Measurements from ENCODE around the gene IFIT1. TPM values are rescaled to one million over a fixed set of nuclear protein-coding genes. Genes with fewer than 3 reads are reported as not detected.
"Not testable (repeated sequence)": the region's sequence is repeated elsewhere in the genome, so short reads cannot be mapped to it uniquely, and the experiment has no call there.

The IFIT1 gene
- total RNA-seq, 1 donor from 2014 or later, result 13.2 TPM

DNA sequence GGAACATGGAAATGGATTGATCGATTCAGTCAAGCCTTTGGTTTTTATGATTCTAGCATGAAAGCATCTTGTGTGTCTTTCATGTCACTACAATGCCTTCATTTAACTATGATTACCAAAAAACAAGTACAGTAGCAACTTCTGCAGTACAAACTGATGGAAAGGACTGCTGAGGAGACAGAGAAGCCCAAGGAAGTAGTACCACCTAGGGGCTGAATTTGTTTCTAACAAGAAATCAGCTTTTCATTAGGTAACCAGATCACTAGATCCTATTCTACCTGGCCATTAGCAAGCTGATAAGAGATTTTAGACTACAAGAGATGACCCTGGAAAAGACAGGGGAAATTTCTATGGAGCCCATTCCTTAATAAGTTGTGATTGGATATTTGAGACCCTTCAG lies 3.2 kb upstream of the IFIT1 start:
- no peaks in the 10 kb centered on the region for H3F3A ChIP-seq (ENCODE audit: low read depth)
- no peak overlapping the region for H3K27ac ChIP-seq
- DNase-seq (ENCODE audit: low spot score), result peak; percentile 11
- no peaks in the 10 kb centered on the region for H3K36me3 ChIP-seq
- Mint-ChIP-seq H3K9me3 (no peaks in the 10 kb centered on the region), H3K4me1 (peaks cover 12% of the 10 kb centered on the region), H3K27me3 (ENCODE audit: insufficient read depth, low read depth) (no peaks in the 10 kb centered on the region), H3K36me3 (no peaks in the 10 kb centered on the region), H3K4me3 (no peak overlapping the region), H3K27ac (no peak overlapping the region)
- no peaks in the 10 kb centered on the region for H3K9me3 ChIP-seq (ENCODE audit: low read depth)
- H3K4me2 ChIP-seq, result no peak overlapping the region
- H3K4me1 ChIP-seq, result peaks cover 10% of the 10 kb centered on the region
- no peak overlapping the region for H3K4me3 ChIP-seq
- H3K27me3 ChIP-seq, result no peaks in the 10 kb centered on the region
- TF ChIP-seq EZH2 (IDR thresholded peaks at IDR 0.05), result no peak
- TF ChIP-seq, protein P1, sequence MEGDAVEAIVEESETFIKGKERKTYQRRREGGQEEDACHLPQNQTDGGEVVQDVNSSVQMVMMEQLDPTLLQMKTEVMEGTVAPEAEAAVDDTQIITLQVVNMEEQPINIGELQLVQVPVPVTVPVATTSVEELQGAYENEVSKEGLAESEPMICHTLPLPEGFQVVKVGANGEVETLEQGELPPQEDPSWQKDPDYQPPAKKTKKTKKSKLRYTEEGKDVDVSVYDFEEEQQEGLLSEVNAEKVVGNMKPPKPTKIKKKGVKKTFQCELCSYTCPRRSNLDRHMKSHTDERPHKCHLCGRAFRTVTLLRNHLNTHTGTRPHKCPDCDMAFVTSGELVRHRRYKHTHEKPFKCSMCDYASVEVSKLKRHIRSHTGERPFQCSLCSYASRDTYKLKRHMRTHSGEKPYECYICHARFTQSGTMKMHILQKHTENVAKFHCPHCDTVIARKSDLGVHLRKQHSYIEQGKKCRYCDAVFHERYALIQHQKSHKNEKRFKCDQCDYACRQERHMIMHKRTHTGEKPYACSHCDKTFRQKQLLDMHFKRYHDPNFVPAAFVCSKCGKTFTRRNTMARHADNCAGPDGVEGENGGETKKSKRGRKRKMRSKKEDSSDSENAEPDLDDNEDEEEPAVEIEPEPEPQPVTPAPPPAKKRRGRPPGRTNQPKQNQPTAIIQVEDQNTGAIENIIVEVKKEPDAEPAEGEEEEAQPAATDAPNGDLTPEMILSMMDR (IDR thresholded peaks at IDR 0.05), result peak; percentile 39
- no peaks in the 10 kb centered on the region for H3K79me2 ChIP-seq (ENCODE audit: low read depth)
- no peak overlapping the region for H3K9ac ChIP-seq
- no peak overlapping the region for H2AFZ ChIP-seq (replicated peaks)
- H4K20me1 ChIP-seq (ENCODE audit: low read depth), result no peaks in the 10 kb centered on the region

DNA sequence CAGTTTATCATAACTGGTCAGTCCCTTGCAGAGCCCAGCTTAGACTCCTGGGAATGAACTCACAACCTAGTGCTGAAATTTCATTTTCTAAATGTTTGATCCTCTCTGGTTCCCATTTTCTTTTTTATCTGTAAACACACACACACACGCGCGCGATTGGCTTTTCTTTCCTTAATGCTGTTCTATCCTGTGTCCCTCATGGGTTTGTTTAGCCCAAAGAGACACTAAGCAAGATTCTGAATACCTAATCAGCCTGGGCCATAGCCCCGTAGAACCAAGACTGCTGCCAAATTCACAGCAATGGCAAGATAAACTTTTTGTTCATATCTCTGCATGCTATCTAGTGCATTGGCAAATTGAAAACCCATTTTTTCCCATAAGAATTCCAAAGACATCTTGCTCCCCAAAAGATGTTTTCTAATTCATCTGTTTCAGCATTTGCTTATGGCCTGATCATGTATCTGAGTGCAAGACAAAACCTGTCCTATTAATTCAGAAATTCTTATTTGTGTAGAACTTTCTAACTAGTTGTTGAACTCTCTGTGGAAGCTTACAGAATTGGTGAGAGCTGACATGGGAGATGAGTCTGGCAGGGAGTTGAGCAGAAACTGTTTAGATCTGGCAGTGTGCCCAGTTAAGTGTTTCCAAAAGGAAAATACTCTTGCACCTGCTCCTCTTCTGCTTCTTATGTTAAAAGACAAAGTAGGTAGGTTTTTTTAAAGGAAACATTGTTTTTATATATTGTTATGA lies 1.8 kb upstream of the IFIT1 start:
- H3K27ac ChIP-seq, result no peak overlapping the region
- H3K4me2 ChIP-seq, result no peak overlapping the region
- H3K9ac ChIP-seq, result no peak overlapping the region
- no peak overlapping the region for H3K27ac Mint-ChIP-seq
- no peaks in the 10 kb centered on the region for H3K27me3 ChIP-seq
- H3K9me3 Mint-ChIP-seq, result no peaks in the 10 kb centered on the region
- no peaks in the 10 kb centered on the region for H3K9me3 ChIP-seq (ENCODE audit: low read depth)
- peaks cover 10% of the 10 kb centered on the region for H3K4me1 ChIP-seq
- no peak overlapping the region for H2AFZ ChIP-seq (replicated peaks)
- H3F3A ChIP-seq (ENCODE audit: low read depth), result no peaks in the 10 kb centered on the region
- no peaks in the 10 kb centered on the region for H3K27me3 Mint-ChIP-seq (ENCODE audit: insufficient read depth, low read depth)
- H3K36me3 ChIP-seq, result no peaks in the 10 kb centered on the region
- peaks cover 12% of the 10 kb centered on the region for H3K4me1 Mint-ChIP-seq
- no peaks in the 10 kb centered on the region for H3K79me2 ChIP-seq (ENCODE audit: low read depth)
- no peak for DNase-seq (ENCODE audit: low spot score)
- TF ChIP-seq, protein P1 (IDR thresholded peaks at IDR 0.05), result no peak
- TF ChIP-seq EZH2 (IDR thresholded peaks at IDR 0.05) (no peak), EZH2phosphoT487 (IDR thresholded peaks at IDR 0.05) (no peak)
- H3K36me3 Mint-ChIP-seq, result no peaks in the 10 kb centered on the region
- H3K4me3 Mint-ChIP-seq, result no peak overlapping the region
- H4K20me1 ChIP-seq (ENCODE audit: low read depth), result no peaks in the 10 kb centered on the region
- H3K4me3 ChIP-seq, result no peak overlapping the region

DNA sequence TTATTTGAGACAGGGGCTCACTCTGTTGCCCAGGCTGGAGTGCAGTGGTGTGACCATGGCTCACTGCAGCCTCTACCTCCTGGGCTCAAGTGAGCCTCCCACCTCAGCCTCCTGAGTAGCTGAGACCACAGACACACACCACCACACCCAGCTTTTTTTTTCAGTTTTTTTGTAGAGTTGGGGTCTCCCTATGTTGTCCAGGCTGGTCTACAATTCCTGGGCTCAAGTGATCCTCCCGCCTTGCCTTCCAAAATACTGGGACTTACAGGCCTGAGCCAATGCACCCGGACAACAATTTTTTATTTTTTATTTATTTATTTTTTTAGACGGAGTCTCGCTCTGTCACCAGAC lies 1.2 kb upstream of the IFIT1 start:
- peaks cover 10% of the 10 kb centered on the region for H3K4me1 ChIP-seq
- not testable (repeated sequence) for H3F3A ChIP-seq (ENCODE audit: low read depth); H3K79me2 ChIP-seq (ENCODE audit: low read depth); H3K4me3 Mint-ChIP-seq; H3K9me3 ChIP-seq (ENCODE audit: low read depth); H3K27ac ChIP-seq; H3K9ac ChIP-seq; H4K20me1 ChIP-seq (ENCODE audit: low read depth); H3K4me3 ChIP-seq; H3K4me2 ChIP-seq; DNase-seq (ENCODE audit: low spot score); H3K27ac Mint-ChIP-seq; H3K27me3 Mint-ChIP-seq (ENCODE audit: insufficient read depth, low read depth); H3K36me3 Mint-ChIP-seq; H3K9me3 Mint-ChIP-seq; H2AFZ ChIP-seq (replicated peaks); H3K36me3 ChIP-seq; H3K27me3 ChIP-seq
- peaks cover 12% of the 10 kb centered on the region for H3K4me1 Mint-ChIP-seq

DNA sequence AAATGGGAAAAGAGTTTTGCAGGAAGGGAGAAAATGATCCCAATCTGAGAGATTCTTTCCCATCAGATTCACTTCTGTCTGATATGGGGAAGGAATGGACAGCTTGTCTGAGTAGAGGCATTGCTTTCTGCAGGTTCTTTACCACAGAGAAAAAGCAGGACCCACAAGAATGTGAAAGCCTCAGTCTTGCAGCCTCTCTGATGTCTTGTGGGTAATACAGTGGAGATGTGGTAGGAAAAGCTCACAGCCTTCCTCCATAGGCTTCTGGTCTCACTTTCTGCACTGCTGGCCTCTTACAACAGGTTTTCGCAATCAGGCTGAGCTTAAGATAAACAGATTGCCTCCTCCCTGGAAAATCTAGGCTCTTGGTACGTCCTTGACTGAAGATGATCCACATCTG lies 551 bp downstream of the IFIT1 start:
- no peaks in the 10 kb centered on the region for H3K79me2 ChIP-seq (ENCODE audit: low read depth)
- Mint-ChIP-seq H3K27me3 (ENCODE audit: insufficient read depth, low read depth) (peaks cover 2% of the 10 kb centered on the region), H3K9me3 (peaks cover 4% of the 10 kb centered on the region), H3K4me3 (peak overlapping the region; percentile 83), H3K27ac (no peak overlapping the region), H3K4me1 (peaks cover 12% of the 10 kb centered on the region), H3K36me3 (no peaks in the 10 kb centered on the region)
- peaks cover 7% of the 10 kb centered on the region for H3K9me3 ChIP-seq (ENCODE audit: low read depth)
- peak overlapping the region; percentile 78 for H3K4me2 ChIP-seq
- H3K9ac ChIP-seq, result no peak overlapping the region
- H3K27ac ChIP-seq, result no peak overlapping the region
- H3K4me1 ChIP-seq, result peaks cover 10% of the 10 kb centered on the region
- H3K4me3 ChIP-seq, result peak overlapping the region; percentile 45
- DNase-seq (ENCODE audit: low spot score), result no peak
- no peaks in the 10 kb centered on the region for H3F3A ChIP-seq (ENCODE audit: low read depth)
- no peaks in the 10 kb centered on the region for H3K36me3 ChIP-seq
- no peaks in the 10 kb centered on the region for H4K20me1 ChIP-seq (ENCODE audit: low read depth)
- H2AFZ ChIP-seq (replicated peaks), result peak overlapping the region; percentile 97
- no peaks in the 10 kb centered on the region for H3K27me3 ChIP-seq
- TF ChIP-seq EZH2 (IDR thresholded peaks at IDR 0.05), result no peak
- TF ChIP-seq EZH2phosphoT487 (IDR thresholded peaks at IDR 0.05), result no peak
- TF ChIP-seq, protein P1 (IDR thresholded peaks at IDR 0.05), result no peak

Data from neural progenitor cell (in vitro differentiated cells).